K562 (cell line): ENCODE results near the gene TULP3. TPM values are rescaled to one million over a fixed set of nuclear protein-coding genes. Genes with fewer than 3 reads are reported as not detected.

ENCODE experiments used
- ATAC-seq: fragments of 200-7000 bp; cut with Tn5 transposase; 3 replicates; pipeline ENCODE4 v1.9.1; 2020; ENCODE audit warnings: moderate library complexity
- BruUV-seq: library from RNA; stranded (reverse); fragments of 400-500 nt; replicated peaks from 2 replicates; lab custom pipeline; 2021; lab: Mats Ljungman, UMichigan
- CTCF ChIA-PET: fragments of 300-600 bp; formaldehyde crosslinking; extraction: SDS; loops from one replicate; lab custom pipeline; 2021; ENCODE audit warnings: low intra/inter-chr PET ratio; lab: Yijun Ruan, JAX
- POLR2A ChIA-PET: fragments of 300-600, 350-650 bp; sonication (Branson Sonifier 250); formaldehyde crosslinking; extraction: SDS; loops from one replicate; lab custom pipeline; 2021; ENCODE audit warnings: antibody characterized with exemption, inconsistent platforms; lab: Yijun Ruan, JAX
- DNase-seq, 4 experiments: peaks; one replicate each; pipeline versions ENCODE4 v3.0.0 to v3.0.0-alpha.2; 2011 to 2018; ENCODE audit warnings: low spot score in 3 of 4, mixed read lengths in 3 of 4; ENCODE audit errors: extremely low read depth in 1 of 4
- FAIRE-seq: peaks from 2 replicates; lab custom pipeline; 2011; peaks lifted over from hg19 to GRCh38; lab: Jason Lieb, UNC
- H2AFZ ChIP-seq: 2 replicates; pipeline ENCODE4 v1.6.0; 2011; ENCODE audit warnings: low read depth, low read length, control low read depth, inconsistent platforms
- H3K27ac ChIP-seq: fragments of 200-600 bp; 3 replicates; pipeline ENCODE4 v1.8.0; 2011; ENCODE audit warnings: low read depth, mild to moderate bottlenecking, control low read depth, inconsistent platforms, low read length, moderate library complexity, mixed read lengths; ENCODE audit errors: extremely low read depth
- H3K27me3 ChIP-seq, 2 experiments: fragments of 300-600 bp in 1 of 2; 2 replicates in 1 of 2; 3 replicates in 1 of 2; pipeline versions ENCODE4 v1.6.0 to v1.8.0; 2011; ENCODE audit warnings: inconsistent platforms in 2 of 2, low read length in 2 of 2, mild to moderate bottlenecking in 1 of 2, mixed read lengths in 1 of 2, moderate library complexity in 1 of 2; ENCODE audit not compliant: control insufficient read depth in 2 of 2, insufficient read depth in 2 of 2
- H3K36me3 ChIP-seq: fragments of 300-600 bp; 3 replicates; pipeline ENCODE4 v1.8.0; 2011; ENCODE audit warnings: mild to moderate bottlenecking, low read length, inconsistent platforms; ENCODE audit not compliant: control insufficient read depth, insufficient read depth
- H3K4me1 ChIP-seq, 2 experiments: fragments of 200-600 bp in 1 of 2; replicated peaks in 1 of 2; 2 replicates in 1 of 2; 3 replicates in 1 of 2; pipeline versions ENCODE4 v1.5.1 to v1.8.0; 2011; ENCODE audit warnings: inconsistent platforms in 2 of 2, low read length in 2 of 2, mild to moderate bottlenecking in 1 of 2, mixed read lengths in 1 of 2, moderate library complexity in 1 of 2; ENCODE audit not compliant: control insufficient read depth in 2 of 2, insufficient read depth in 2 of 2
- H3K4me2 ChIP-seq: 2 replicates; pipeline ENCODE4 v1.6.1; 2011; ENCODE audit warnings: low read length, control low read depth, inconsistent platforms, mixed read lengths; ENCODE audit not compliant: insufficient read depth
- H3K4me3 ChIP-seq: fragments of 200-600 bp; sonication (generic), shearing (Covaris generic); 2 replicates; pipeline ENCODE4 v1.5.1; 2016; ENCODE audit warnings: control low read depth, inconsistent platforms
- H3K79me2 ChIP-seq: fragments of 200-600 bp; 3 replicates; pipeline ENCODE4 v1.8.0; 2011; ENCODE audit warnings: low read length, inconsistent platforms; ENCODE audit not compliant: control insufficient read depth, insufficient read depth
- H3K9ac ChIP-seq, 2 experiments: 2 replicates each; pipeline versions ENCODE4 v1.6.0 to v1.6.1; 2011; ENCODE audit warnings: low read depth in 2 of 2, low read length in 2 of 2, control low read depth in 1 of 2, inconsistent platforms in 1 of 2, mild to moderate bottlenecking in 1 of 2, mixed read lengths in 1 of 2; ENCODE audit not compliant: insufficient read depth in 1 of 2
- H3K9me1 ChIP-seq: one replicate; pipeline ENCODE4 v1.6.0; 2011; ENCODE audit warnings: inconsistent platforms, mild to moderate bottlenecking, low read length, moderate library complexity; ENCODE audit not compliant: control insufficient read depth, insufficient read depth
- H3K9me3 ChIP-seq: replicated peaks from 2 replicates; pipeline ENCODE4 v1.5.1; 2011; ENCODE audit warnings: low read depth, low read length, inconsistent platforms; ENCODE audit not compliant: control insufficient read depth, insufficient read depth
- H4K20me1 ChIP-seq: replicated peaks from 2 replicates; pipeline ENCODE4 v1.6.1; 2011; ENCODE audit warnings: low read length, inconsistent platforms, mixed read lengths; ENCODE audit not compliant: control insufficient read depth, insufficient read depth
- ASH1L ChIP-seq: fragments of 450-650 bp; IDR thresholded peaks from 2 replicates; pipeline ENCODE4 v1.6.1; 2018; ENCODE audit warnings: borderline replicate concordance, mild to moderate bottlenecking, low read depth; ENCODE audit not compliant: partially characterized antibody
- FIP1L1 ChIP-seq: fragments of 200-400 bp; formaldehyde crosslinking; IDR thresholded peaks from 2 replicates; pipeline ENCODE4 v1.6.1; 2018; ENCODE audit warnings: mild to moderate bottlenecking, low read depth, low read length; ENCODE audit not compliant: poor library complexity, severe bottlenecking
- KAT2B ChIP-seq: IDR thresholded peaks from one replicate; pipeline ENCODE4 v1.6.1; 2012; ENCODE audit warnings: low read depth, mild to moderate bottlenecking, control low read depth, inconsistent platforms, low read length, moderate library complexity
- KLF10 ChIP-seq: fragments of 250-450 bp; sonication (Bioruptor Pico); IDR thresholded peaks from 2 replicates; pipeline ENCODE4 v1.6.1; 2021; ENCODE audit warnings: matching md5 sums
- MEIS2 ChIP-seq: fragments of 450-650 bp; IDR thresholded peaks from 2 replicates; pipeline ENCODE4 v1.6.1; 2014; ENCODE audit warnings: mild to moderate bottlenecking; ENCODE audit not compliant: partially characterized antibody
- MITF ChIP-seq: IDR thresholded peaks from 2 replicates; pipeline ENCODE4 v1.6.1; 2014; ENCODE audit warnings: antibody characterized with exemption
- NRF1 ChIP-seq, 2 experiments: fragments of 450-650 bp; IDR thresholded peaks in 1 of 2; conservative IDR thresholded peaks in 1 of 2; 2 replicates each; pipeline ENCODE4 v1.6.1; 2014; ENCODE audit warnings: mild to moderate bottlenecking in 2 of 2
- PRDM10 ChIP-seq: fragments of 450-650 bp; IDR thresholded peaks from 2 replicates; pipeline ENCODE4 v1.6.1; 2018; ENCODE audit not compliant: partially characterized antibody
- SMAD1 ChIP-seq: fragments of 150-350 bp; IDR thresholded peaks from 2 replicates; pipeline ENCODE4 v1.6.1; 2014; ENCODE audit warnings: low read length, low read depth; ENCODE audit not compliant: partially characterized antibody
- SUPT5H ChIP-seq: fragments of 450-650 bp; IDR thresholded peaks from 2 replicates; pipeline ENCODE4 v1.6.1; 2016
- ZNF586 ChIP-seq: fragments of 450-650 bp; formaldehyde crosslinking; conservative IDR thresholded peaks from 2 replicates; pipeline ENCODE4 v1.4.0; 2020; ENCODE audit warnings: mild to moderate bottlenecking, moderate library complexity
- WGBS: fragments of 100-300 bp; shearing (Covaris generic); methylation state at CpG from one replicate; pipeline ENCODE4 v1.1.6; 2016; ENCODE audit warnings: low coverage, mixed read lengths; ENCODE audit not compliant: insufficient coverage; ENCODE audit errors: missing lambda C conversion rate; 5-methylcytosine and 5-hydroxymethylcytosine counted together
- in situ Hi-C: fragments of 300-500 bp; cut with MboI; formaldehyde crosslinking; loops from 4 replicates; pipeline ENCODE4 v1.15.0; 2018; ENCODE audit warnings: inconsistent platforms, mixed read lengths
- intact Hi-C: fragments of 100-400 bp; cut with micrococcal nuclease; formaldehyde crosslinking; loops from 2 replicates; pipeline ENCODE4 v1.14.2; 2022
- polyA plus RNA-seq, 8 experiments: library from polyadenylated mRNA; depleted of rRNA in 4 of 8; stranded (reverse) in 5 of 8; unstranded in 3 of 8; fragments of >200 nt; fragmentation: Nextera tagmentation in 2 of 8; fragmentation: Illumina TruSeq in 1 of 8; extraction: Ambion mirVana in 2 of 8; extraction: Trizol in 1 of 8; gene quantifications; 2 replicates each; pipeline versions ENCODE4 v1.2.1 to v1.2.3, GENCODE V29; 2011 to 2014; ENCODE audit warnings: inconsistent platforms in 1 of 8, missing spikeins in 1 of 8
- total RNA-seq, 7 experiments: library from RNA; depleted of rRNA in 6 of 7; stranded (reverse); fragments of >200 nt in 6 of 7; fragmentation: Illumina TruSeq in 2 of 7; extraction: Trizol in 2 of 7; gene quantifications; 2 replicates each; pipeline versions ENCODE4 v1.2.1 to v1.2.3, GENCODE V29; 2011 to 2021; ENCODE audit warnings: low replicate concordance in 1 of 7

The TULP3 gene
- total and polyA plus RNA-seq, 9 of the 15 experiments (the other 6 are each of a cell fraction or from before 2014, with no cell fraction given), result 3.6 to 13.3 (median 7.3) TPM

GRCh38 chr12:2893007-2893406, 2.3 kb downstream of the TULP3 start (continued):
- TF ChIP-seq PRDM10 (no peak), MEIS2 (peak; percentile 34), KAT2B (no peak), KLF10 (no peak)
- TF ChIP-seq, all 486 proteins: peak for 3

GRCh38 chr12:2895051-2895451, 4.4 kb downstream of the TULP3 start:
- Histone ChIP-seq H3K79me2 (peaks cover 8% of the 10 kb centered on the region), H3K27me3 (no peaks in the 10 kb centered on the region), H2AFZ (no peak overlapping the region), H3K4me1 (peaks cover 2 to 13% of the 10 kb centered on the region in 2 experiments; a peak in 3 of 5 replicates), H3K4me3 (no peak overlapping the region), H3K36me3 (no peaks in the 10 kb centered on the region), H3K4me2 (no peak overlapping the region), H3K9ac (no peak overlapping the region), H3K27ac (no peak overlapping the region), H4K20me1 (no peaks in the 10 kb centered on the region), H3K9me1 (no peaks in the 10 kb centered on the region), H3K9me3 (no peaks in the 10 kb centered on the region)
- TF ChIP-seq ASH1L (no peak), SMAD1 (no peak), ZNF586 (no peak), MITF (no peak), SUPT5H (no peak), NRF1 (conservative IDR thresholded peaks at IDR 0.05 in 1 of 2, IDR thresholded peaks at IDR 0.05 in 1 of 2) (no peak), FIP1L1 (no peak)
- DNase-seq (no peak), FAIRE-seq (no peak), ATAC-seq (no peak)
- 0% methylated on average over 2 of the region's 2 CpGs for WGBS
- no TSS peak for BruUV-seq
- intact Hi-C loops (no loop called here), in situ Hi-C loops (no loop called here)
- ChIA-PET POLR2A (interaction anchor here (0.6 to 1.0 kb wide), 2 partner anchors 17 to 184 kb away, joined by 3 to 7 read pairs; no protein-coding TSS in a partner anchor), CTCF (no interaction called here)
